MM.1S (cell line): Measurements from ENCODE around the gene SULT1C3.

Experiments
- CTCF ChIP-seq: fragments of 300-600 bp; sonication (generic); IDR thresholded peaks from 2 replicates; pipeline ENCODE4 v1.5.1; 2016; ENCODE audit warnings: antibody characterized with exemption, low read length, mixed read lengths
- EZH2phosphoT487 ChIP-seq: fragments of 300-600 bp; sonication (generic); IDR thresholded peaks from 2 replicates; pipeline ENCODE4 v1.6.1; 2018; ENCODE audit warnings: antibody characterized with exemption, low read length

GRCh38 chr2:108304975-108305374, 65.2 kb downstream of the SULT1C3 start:
- TF ChIP-seq CTCF (no peak), EZH2phosphoT487 (no peak)
